Measurements from ENCODE around the gene MIER2. TPM values are rescaled to one million over a fixed set of nuclear protein-coding genes. Genes with fewer than 3 reads are reported as not detected.

MIER2 gene
- total RNA-seq, 1 donor from 2014 or later, result 30.7 TPM

GRCh38 chr19:296476-297225, 47.9 kb downstream of the MIER2 start:
- no peak for DNase-seq (ENCODE audit: extremely low spot score in 2 of 2)
- H3K4me3 ChIP-seq, result no peak overlapping the region
- H3K27me3 ChIP-seq, result no peaks in the 10 kb centered on the region
- H3K36me3 ChIP-seq, result no peaks in the 10 kb centered on the region
- H3K27ac ChIP-seq, result no peak overlapping the region
- intact Hi-C loops (cut with DNase I), result no loop called here
- peaks cover 29% of the 10 kb centered on the region for H3K4me1 ChIP-seq
- H3K9me3 ChIP-seq, result no peaks in the 10 kb centered on the region
- no peak for TF ChIP-seq POLR2AphosphoS5 (IDR thresholded peaks at IDR 0.05; ENCODE audit: insufficient read depth in 1 of 2, low read depth in 1 of 2)
- no peak for TF ChIP-seq POLR2A (IDR thresholded peaks at IDR 0.05)
- TF ChIP-seq CTCF (IDR thresholded peaks at IDR 0.05), result no peak

- TF ChIP-seq POLR2A (IDR thresholded peaks at IDR 0.05) (no peak), CTCF (IDR thresholded peaks at IDR 0.05) (no peak), POLR2AphosphoS5 (IDR thresholded peaks at IDR 0.05; ENCODE audit: insufficient read depth in 1 of 2, low read depth in 1 of 2) (no peak)
- no peak overlapping the region for H3K4me3 ChIP-seq
- intact Hi-C loops (cut with DNase I), result no loop called here
- H3K9me3 ChIP-seq, result no peaks in the 10 kb centered on the region
- H3K36me3 ChIP-seq, result no peaks in the 10 kb centered on the region
- H3K4me1 ChIP-seq, result peaks cover 33% of the 10 kb centered on the region
- no peaks in the 10 kb centered on the region for H3K27me3 ChIP-seq
- no peak for DNase-seq (ENCODE audit: extremely low spot score in 2 of 2)
- H3K27ac ChIP-seq, result no peak overlapping the region
These were observed 48.8 kb downstream of the MIER2 start for GRCh38 chr19:295687-296370.

- peaks cover 40% of the 10 kb centered on the region for H3K4me1 ChIP-seq
- peak overlapping the region in 1 of 2 donors; percentile 39 for H3K4me3 ChIP-seq
- H3K36me3 ChIP-seq, result no peaks in the 10 kb centered on the region
- DNase-seq (ENCODE audit: extremely low spot score in 2 of 2), result no peak
- intact Hi-C loops (cut with DNase I), result no loop called here
- TF ChIP-seq CTCF (IDR thresholded peaks at IDR 0.05) (peak in 1 of 3 experiments; percentile 37), POLR2A (IDR thresholded peaks at IDR 0.05) (no peak)
- no peaks in the 10 kb centered on the region for H3K27me3 ChIP-seq
- no peak overlapping the region for H3K27ac ChIP-seq
- no peaks in the 10 kb centered on the region for H3K9me3 ChIP-seq
These were observed 49.5 kb downstream of the MIER2 start for GRCh38 chr19:294946-295686.

- no peaks in the 10 kb centered on the region for H3K9me3 ChIP-seq
- H3K4me3 ChIP-seq, result peak overlapping the region; percentile 16 to 39
- no peak overlapping the region for H3K27ac ChIP-seq
- H3K27me3 ChIP-seq, result no peaks in the 10 kb centered on the region
- DNase-seq (ENCODE audit: extremely low spot score in 2 of 2), result no peak
- TF ChIP-seq POLR2A (IDR thresholded peaks at IDR 0.05) (no peak), POLR2AphosphoS5 (IDR thresholded peaks at IDR 0.05; ENCODE audit: insufficient read depth in 1 of 2, low read depth in 1 of 2) (peak in 1 of 2 donors; percentile 30), CTCF (IDR thresholded peaks at IDR 0.05) (no peak)
- intact Hi-C loops (cut with DNase I), result no loop called here
- no peaks in the 10 kb centered on the region for H3K36me3 ChIP-seq
- peaks cover 47% of the 10 kb centered on the region for H3K4me1 ChIP-seq
These were observed 50.2 kb downstream of the MIER2 start for GRCh38 chr19:294341-294945.

All from vagina (tissue), 2 donors.